Heart right ventricle (tissue), 16 donors: ENCODE results near the gene GPR55. TPM values are rescaled to one million over a fixed set of nuclear protein-coding genes. Genes with fewer than 3 reads are reported as not detected.

Source experiments
- ATAC-seq, 8 donors: fragments of 200-7000 bp; cut with Tn5 transposase; one replicate each; pipeline ENCODE4 v1.9.1; 2020; ENCODE audit warnings: mild to moderate bottlenecking in 8 of 8, moderate library complexity in 8 of 8, moderate number of reproducible peaks in 1 of 8
- DNase-seq, 2 donors: peaks; one replicate each; pipeline ENCODE4 v3.0.0-alpha.2; 2020
- H3K27ac ChIP-seq, 10 donors: fragments of 200-600 bp; sonication (generic) in 2 of 10; one replicate each; pipeline versions ENCODE4 v1.5.0 to v1.8.0; 2020 to 2022; ENCODE audit warnings: mild to moderate bottlenecking in 3 of 10
- H3K27me3 ChIP-seq, 7 donors: fragments of 200-600 bp; one replicate each; pipeline ENCODE4 v1.8.0; 2021 to 2022; ENCODE audit warnings: mild to moderate bottlenecking in 2 of 7
- H3K36me3 ChIP-seq, 9 donors: fragments of 200-600 bp; sonication (generic) in 1 of 9; one replicate each; pipeline versions ENCODE4 v1.5.0 to v1.8.0; 2020 to 2022; ENCODE audit warnings: mild to moderate bottlenecking in 2 of 9
- H3K4me1 ChIP-seq, 9 donors: fragments of 200-600 bp; sonication (generic) in 1 of 9; one replicate each; pipeline versions ENCODE4 v1.5.0 to v1.8.0; 2020 to 2022; ENCODE audit warnings: mild to moderate bottlenecking in 4 of 9
- H3K4me3 ChIP-seq, 10 donors: fragments of 200-600 bp; sonication (generic) in 2 of 10; one replicate each; pipeline versions ENCODE4 v1.5.0 to v1.8.0; 2020 to 2022; ENCODE audit warnings: mild to moderate bottlenecking in 7 of 10, moderate library complexity in 2 of 10
- H3K9me3 ChIP-seq, 11 donors: fragments of 200-600 bp in 10 of 11; sonication (generic) in 2 of 11; one replicate each; pipeline versions ENCODE4 v1.5.0 to v1.8.0; 2013 to 2022; ENCODE audit warnings: mild to moderate bottlenecking in 2 of 11, control low read depth in 1 of 11, moderate library complexity in 1 of 11
- WGBS, 2 donors: extraction: QIAGEN DNeasy Blood & Tissue Kit; methylation state at CpG; one replicate each; pipeline ENCODE4 v1.1.7; 2013; ENCODE audit warnings: inconsistent platforms in 1 of 2; 5-methylcytosine and 5-hydroxymethylcytosine counted together
- intact Hi-C, 10 donors: fragments of 100-400 bp; cut with DNase I; formaldehyde crosslinking; loops; one replicate each; pipeline versions ENCODE4 v1.11.1 to v1.14.2; 2022
- polyA plus RNA-seq, 2 donors: library from polyadenylated mRNA; stranded (reverse); fragments of 200-250 nt; gene quantifications; one replicate each; pipeline ENCODE4 v1.2.3, GENCODE V29; 2013
- total RNA-seq, 10 donors: library from RNA; stranded (reverse); fragmentation: NEBNext Ultra II Directional in 3 of 10; extraction: Animal tissue kit (Norgen Biotek cat#: 25700) in 3 of 10; gene quantifications; one replicate each; pipeline versions ENCODE4 v1.2.1 to v1.2.4, GENCODE V29; 2021 to 2023
- TF ChIP-seq, protein P1 (sequence below), 9 donors: fragments of 200-600 bp; sonication (generic) in 2 of 9; IDR thresholded peaks; one replicate each; pipeline versions ENCODE4 v1.5.0 to v1.8.0; 2021 to 2022; ENCODE audit warnings: antibody characterized with exemption in 9 of 9, mild to moderate bottlenecking in 5 of 9, moderate library complexity in 1 of 9
- donor health status: Arrhythmogenic right ventricular cardiomyopathy.
- donor health status: ischemic (EF 13 %, LVEDD 7.1; RV severe dilation, severe dysfunction).
- donor health status: healthy with polysubstance abuse.
- donor health status: DM: no; HTN: yes; CAD: no.
- donor health status: DM: no; HTN: no; CAD: no.
- donor health status: ischemic (EF 25% LVEDD 6.9; RV normal size, moderate dysfunction).
- donor health status: ischemic (EF 25% LVEDD 5.7; RV mildly dilated, moderate dysfunction).
- donor health status: healthy.
- donor health status: DM: yes; HTN: yes; CAD: no.
- donor health status: Ischemic cardiomyopathy.
- donor health status: ischemic (EF 35%, LVEDD 5.7; RV mildly dilated, moderate dysfunction).
- donor health status: nonischemic (EF 11% LVEDD 7.7; RV severe dilation, severe dysfunction).
- donor health status: DM: yes; HTN: yes; CAD: no.
- donor health status: PGD.
- donor health status: ischemic (EF 29% LVEDD 5.4; RV normal size, mild dysfunction).
- donor health status: nonischemic (EF 23%, LVEDD 6.1; RV moderate dilation, normal function).

GPR55 gene
- total and polyA plus RNA-seq, 12 donors, result 0.01 to 0.42 TPM; not detected in 10

DNA sequence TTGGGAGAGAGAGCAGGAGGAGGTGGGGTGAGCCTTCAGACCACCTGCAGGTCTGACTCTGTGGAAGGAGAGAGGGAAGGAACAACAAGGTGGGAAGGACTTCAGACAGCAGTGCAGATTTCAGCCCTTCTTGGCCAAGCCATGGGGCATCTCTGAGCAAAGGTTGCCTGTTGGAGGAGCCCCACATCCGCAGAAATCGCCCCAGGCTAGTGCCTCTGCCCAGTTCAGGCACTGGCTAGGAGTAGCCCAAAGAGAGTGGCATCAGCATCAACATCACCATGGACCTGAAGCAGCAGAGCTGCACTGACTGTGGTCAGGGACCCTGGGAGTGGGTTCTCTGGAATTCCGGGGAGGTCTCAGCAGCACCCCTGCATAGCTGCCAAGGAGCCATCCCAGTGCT, 10.2 kb downstream of the GPR55 start:
- no peaks in the 10 kb centered on the region for H3K9me3 ChIP-seq
- WGBS, 2 donors, result 86 to 89% methylated on average over 3 of the region's 3 CpGs
- no peak for DNase-seq

DNA sequence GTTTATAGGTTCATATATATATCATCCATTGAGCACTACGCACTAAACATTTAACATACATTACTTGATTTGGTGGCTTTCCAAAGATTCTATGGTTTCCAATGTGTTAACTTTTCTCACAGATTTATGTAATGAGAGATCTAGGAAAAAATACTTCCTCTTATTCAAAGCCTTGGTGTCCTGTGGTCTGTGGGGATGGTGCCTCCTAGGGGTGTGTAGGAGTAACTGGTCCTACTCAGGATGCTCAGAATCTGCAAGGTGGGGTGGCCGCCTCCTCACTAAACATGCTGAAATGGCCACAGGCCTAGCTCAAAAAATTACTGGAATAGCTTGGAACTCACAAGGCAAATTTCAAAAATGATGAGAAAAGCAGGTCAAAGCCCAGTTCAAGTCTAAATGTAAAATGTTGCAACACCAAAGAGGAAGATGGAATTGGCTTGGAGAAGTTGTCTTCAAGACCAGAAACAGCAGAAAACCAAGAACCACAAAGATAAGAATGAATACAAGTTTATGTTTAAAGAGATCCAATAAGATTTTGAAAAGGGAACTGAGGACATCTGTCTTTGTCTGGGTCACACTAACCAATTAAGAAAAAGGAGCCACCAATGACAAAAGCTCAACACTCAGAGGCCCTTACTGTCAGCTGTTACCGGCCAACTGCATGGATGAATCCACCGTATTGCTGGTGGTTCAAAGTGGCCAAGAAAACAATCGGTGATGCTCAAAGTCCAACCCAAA, 11.5 kb downstream of the GPR55 start:
- intact Hi-C loops, result no loop called here
- ATAC-seq, result peak in 2 of 8 donors; percentile 28 to 51
- no peak for DNase-seq
- Histone ChIP-seq H3K36me3 (no peaks in the 10 kb centered on the region), H3K27me3 (peaks cover 0 to 32% (median 11%) of the 10 kb centered on the region in 7 donors), H3K4me1 (peaks cover 0 to 21% (median 7%) of the 10 kb centered on the region in 9 donors), H3K9me3 (no peaks in the 10 kb centered on the region), H3K27ac (peak overlapping the region in 2 of 10 donors; percentile 4 to 50), H3K4me3 (no peak overlapping the region)
- TF ChIP-seq, protein P1, sequence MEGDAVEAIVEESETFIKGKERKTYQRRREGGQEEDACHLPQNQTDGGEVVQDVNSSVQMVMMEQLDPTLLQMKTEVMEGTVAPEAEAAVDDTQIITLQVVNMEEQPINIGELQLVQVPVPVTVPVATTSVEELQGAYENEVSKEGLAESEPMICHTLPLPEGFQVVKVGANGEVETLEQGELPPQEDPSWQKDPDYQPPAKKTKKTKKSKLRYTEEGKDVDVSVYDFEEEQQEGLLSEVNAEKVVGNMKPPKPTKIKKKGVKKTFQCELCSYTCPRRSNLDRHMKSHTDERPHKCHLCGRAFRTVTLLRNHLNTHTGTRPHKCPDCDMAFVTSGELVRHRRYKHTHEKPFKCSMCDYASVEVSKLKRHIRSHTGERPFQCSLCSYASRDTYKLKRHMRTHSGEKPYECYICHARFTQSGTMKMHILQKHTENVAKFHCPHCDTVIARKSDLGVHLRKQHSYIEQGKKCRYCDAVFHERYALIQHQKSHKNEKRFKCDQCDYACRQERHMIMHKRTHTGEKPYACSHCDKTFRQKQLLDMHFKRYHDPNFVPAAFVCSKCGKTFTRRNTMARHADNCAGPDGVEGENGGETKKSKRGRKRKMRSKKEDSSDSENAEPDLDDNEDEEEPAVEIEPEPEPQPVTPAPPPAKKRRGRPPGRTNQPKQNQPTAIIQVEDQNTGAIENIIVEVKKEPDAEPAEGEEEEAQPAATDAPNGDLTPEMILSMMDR (IDR thresholded peaks at IDR 0.05), result peak in 8 of 9 donors; percentile 16 to 66 (median 39)
- WGBS, 2 donors, result 86 to 88% methylated on average over 5 of the region's 5 CpGs

More for the DNA sequence above, 10.2 kb downstream of the GPR55 start:
- Histone ChIP-seq H3K4me1 (peaks cover 0 to 16% (median 0%) of the 10 kb centered on the region in 9 donors), H3K27ac (no peak overlapping the region), H3K36me3 (no peaks in the 10 kb centered on the region), H3K27me3 (peaks cover 0 to 36% (median 13%) of the 10 kb centered on the region in 7 donors), H3K4me3 (no peak overlapping the region)
- ATAC-seq, result no peak
- intact Hi-C loops, result no loop called here
- TF ChIP-seq, protein P1 (IDR thresholded peaks at IDR 0.05), result no peak

DNA sequence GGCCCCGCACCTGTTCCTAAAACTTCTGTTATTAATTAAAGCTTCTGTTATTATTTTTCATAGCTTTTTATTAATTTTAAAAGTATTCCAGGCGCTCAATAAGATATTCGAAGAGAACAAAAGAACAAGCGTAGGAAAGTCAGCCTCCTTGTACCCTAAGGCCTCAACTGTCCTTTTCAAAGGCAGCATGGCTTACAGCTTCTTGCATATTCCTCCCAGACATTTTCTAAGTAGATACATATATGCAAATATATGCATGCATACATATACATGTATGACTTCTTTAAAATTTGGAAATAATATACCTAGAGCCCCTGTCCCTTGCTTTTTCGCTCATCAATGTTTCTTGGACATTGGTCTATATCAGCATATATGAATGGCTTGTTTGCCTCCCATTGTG, 12.3 kb downstream of the GPR55 start:
- H3K27me3 ChIP-seq, result peaks cover 0 to 29% (median 13%) of the 10 kb centered on the region in 7 donors
- ATAC-seq, result no peak
- H3K4me1 ChIP-seq, result peaks cover 0 to 26% (median 7%) of the 10 kb centered on the region in 9 donors
- WGBS, 2 donors, result 86 to 96% methylated on average over 5 of the region's 5 CpGs
- no peak for DNase-seq
- no peak overlapping the region for H3K4me3 ChIP-seq
- H3K36me3 ChIP-seq, result no peaks in the 10 kb centered on the region
- no peak overlapping the region for H3K27ac ChIP-seq
- H3K9me3 ChIP-seq, result no peaks in the 10 kb centered on the region
- TF ChIP-seq, protein P1 (IDR thresholded peaks at IDR 0.05), result no peak
- intact Hi-C loops, result no loop called here

DNA sequence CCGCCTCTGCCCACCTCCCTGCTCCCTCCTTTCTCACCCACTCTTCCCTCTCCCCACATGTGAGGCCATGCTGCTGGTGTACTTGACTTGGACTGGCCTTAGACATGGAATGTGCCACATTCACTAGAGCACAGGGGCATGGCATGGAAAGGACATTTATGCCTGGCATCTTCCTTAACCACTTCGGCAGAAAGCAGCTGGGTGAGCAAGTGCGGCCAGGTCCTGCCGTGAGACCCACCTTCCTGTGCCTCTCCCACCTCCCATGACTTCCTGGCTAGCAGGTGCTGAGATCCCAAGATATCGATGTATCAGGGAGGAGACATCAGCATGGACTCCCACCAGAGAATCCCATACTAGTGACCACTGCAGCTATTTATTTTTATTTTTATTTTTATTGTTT, 13.0 kb downstream of the GPR55 start:
- Histone ChIP-seq H3K9me3 (no peaks in the 10 kb centered on the region), H3K36me3 (no peaks in the 10 kb centered on the region), H3K4me3 (no peak overlapping the region), H3K4me1 (peaks cover 0 to 26% (median 7%) of the 10 kb centered on the region in 9 donors), H3K27me3 (peaks cover 0 to 24% (median 9%) of the 10 kb centered on the region in 7 donors), H3K27ac (no peak overlapping the region)
- no peak for ATAC-seq
- no peak for DNase-seq
- TF ChIP-seq, protein P1 (IDR thresholded peaks at IDR 0.05), result no peak
- intact Hi-C loops, result no loop called here
- WGBS, 2 donors, result 72 to 86% methylated on average over 5 of the region's 5 CpGs
